K562 (cell line): Measurements from ENCODE around the gene OR5H6. TPM values are rescaled to one million over a fixed set of nuclear protein-coding genes. Genes with fewer than 3 reads are reported as not detected.

Experiments used
- BACH1 ChIP-seq: fragments of 200-800 bp; sonication (Bioruptor generic); IDR thresholded peaks from 2 replicates; pipeline ENCODE4 v1.6.1; 2016; ENCODE audit warnings: missing genetic modification characterization, missing compliant biosample characterization
- CCNT2 ChIP-seq: IDR thresholded peaks from 2 replicates; pipeline ENCODE4 v1.6.1; 2011; ENCODE audit warnings: borderline replicate concordance, low read depth, mild to moderate bottlenecking, moderate library complexity, mixed read lengths, low read length; ENCODE audit not compliant: insufficient read length; ENCODE audit errors: extremely low read depth
- CREB1 ChIP-seq, 2 experiments: sonication (generic) in 1 of 2; formaldehyde crosslinking in 1 of 2; IDR thresholded peaks; 2 replicates each; pipeline versions ENCODE4 v1.6.1 to v1.8.0; 2012 to 2022; ENCODE audit warnings: inconsistent platforms in 1 of 2, mild to moderate bottlenecking in 1 of 2, missing genetic modification reagents in 1 of 2, moderate library complexity in 1 of 2
- FOXP1 ChIP-seq: sonication (generic); formaldehyde crosslinking; IDR thresholded peaks from 2 replicates; pipeline ENCODE4 v1.8.0; 2022; ENCODE audit warnings: mild to moderate bottlenecking, missing genetic modification reagents
- MCM2 ChIP-seq: fragments of 450-650 bp; IDR thresholded peaks from 2 replicates; pipeline ENCODE4 v1.6.1; 2017; ENCODE audit warnings: low read depth, mild to moderate bottlenecking
- MXD1 ChIP-seq: fragments of 250-450 bp; sonication (Bioruptor Pico); IDR thresholded peaks from 2 replicates; pipeline ENCODE4 v1.8.0; 2021; ENCODE audit warnings: borderline replicate concordance, mild to moderate bottlenecking, moderate library complexity; ENCODE audit not compliant: poor library complexity, severe bottlenecking
- NR2F6 ChIP-seq: fragments of 450-650 bp; formaldehyde crosslinking; IDR thresholded peaks from 2 replicates; pipeline ENCODE4 v1.4.0; 2020; ENCODE audit warnings: mild to moderate bottlenecking
- PURB ChIP-seq: sonication (generic); formaldehyde crosslinking; IDR thresholded peaks from 2 replicates; pipeline ENCODE4 v1.9.0; 2021; ENCODE audit warnings: low read depth, mild to moderate bottlenecking, missing genetic modification reagents
- THAP12 ChIP-seq: fragments of 250-450 bp; sonication (Bioruptor Pico); IDR thresholded peaks from 2 replicates; pipeline ENCODE4 v1.9.0; 2021; ENCODE audit warnings: mild to moderate bottlenecking, inconsistent platforms
- U2AF2 ChIP-seq: fragments of 200-400 bp; formaldehyde crosslinking; optimal IDR thresholded peaks from 2 replicates; pipeline ENCODE3; 2017; ENCODE audit warnings: low read depth, mild to moderate bottlenecking, low read length
- polyA plus RNA-seq, 8 experiments: library from polyadenylated mRNA; depleted of rRNA in 4 of 8; stranded (reverse) in 5 of 8; unstranded in 3 of 8; fragments of >200 nt; fragmentation: Nextera tagmentation in 2 of 8; fragmentation: Illumina TruSeq in 1 of 8; extraction: Ambion mirVana in 2 of 8; extraction: Trizol in 1 of 8; gene quantifications; 2 replicates each; pipeline versions ENCODE4 v1.2.1 to v1.2.3, GENCODE V29; 2011 to 2014; ENCODE audit warnings: inconsistent platforms in 1 of 8, missing spikeins in 1 of 8
- total RNA-seq, 7 experiments: library from RNA; depleted of rRNA in 6 of 7; stranded (reverse); fragments of >200 nt in 6 of 7; fragmentation: Illumina TruSeq in 2 of 7; extraction: Trizol in 2 of 7; gene quantifications; 2 replicates each; pipeline versions ENCODE4 v1.2.1 to v1.2.3, GENCODE V29; 2011 to 2021; ENCODE audit warnings: low replicate concordance in 1 of 7

Gene OR5H6
- total and polyA plus RNA-seq, 9 of the 15 experiments (the other 6 are each of a cell fraction or from before 2014, with no cell fraction given), result 0.08 TPM; not detected in 8

- TF ChIP-seq BACH1 (tag) (no peak), FOXP1 (CRISPR knock-in tag) (no peak), MXD1 (CRISPR knock-in tag) (no peak), MCM2 (no peak), NR2F6 (CRISPR knock-in tag) (no peak), THAP12 (CRISPR knock-in tag) (no peak), CREB1 (IDR thresholded peaks at IDR 0.05) (no peak), CREB1 (CRISPR knock-in tag; IDR thresholded peaks at IDR 0.05) (no peak), PURB (CRISPR knock-in tag) (no peak), U2AF2 (no peak), CCNT2 (no peak)
Observed at GRCh38 chr3:98291332-98291957, 27.4 kb downstream of the OR5H6 start (continued).

Other genes starting within 250 kb of the OR5H6 start
Only the 7 nearest of the 10 such genes appear.
- not detected in 2 replicates for gene OR5AC2, start 177.1 kb upstream of the OR5H6 start, total RNA-seq (2014; rRNA removed)
- not detected in 2 replicates for gene OR5AC2, start 177.1 kb upstream of the OR5H6 start, total RNA-seq (2014; rRNA removed; fragmentation: Illumina TruSeq; extraction: Trizol)
- gene OR5AC2, start 177.1 kb upstream of the OR5H6 start, total RNA-seq (2015; rRNA removed; fragmentation: Illumina TruSeq; extraction: Trizol), result not detected in 2 replicates
- not detected in 2 replicates for gene OR5AC2, start 177.1 kb upstream of the OR5H6 start, total RNA-seq (2021)
- gene OR5AC2, start 177.1 kb upstream of the OR5H6 start, polyA plus RNA-seq (2011; rRNA removed), result not detected in 2 replicates
- gene OR5AC2, start 177.1 kb upstream of the OR5H6 start, polyA plus RNA-seq (2014; fragmentation: Illumina TruSeq; extraction: Trizol), result not detected in 2 replicates
- not detected for gene OR5AC2, start 177.1 kb upstream of the OR5H6 start, polyA plus RNA-seq (2014; fragmentation: Nextera tagmentation; extraction: Ambion mirVana)
- not detected in 2 replicates for gene OR5AC2, start 177.1 kb upstream of the OR5H6 start, polyA plus RNA-seq (2014; rRNA removed)
- not detected in 2 replicates for gene OR5H1, start 133.5 kb upstream of the OR5H6 start, total RNA-seq (2014; rRNA removed)
- gene OR5H1, start 133.5 kb upstream of the OR5H6 start, total RNA-seq (2014; rRNA removed; fragmentation: Illumina TruSeq; extraction: Trizol), result not detected in 2 replicates
- not detected in 2 replicates for gene OR5H1, start 133.5 kb upstream of the OR5H6 start, total RNA-seq (2015; rRNA removed; fragmentation: Illumina TruSeq; extraction: Trizol)
- not detected in 2 replicates for gene OR5H1, start 133.5 kb upstream of the OR5H6 start, total RNA-seq (2021)
- not detected in 2 replicates for gene OR5H1, start 133.5 kb upstream of the OR5H6 start, polyA plus RNA-seq (2011; rRNA removed)
- not detected in 2 replicates for gene OR5H1, start 133.5 kb upstream of the OR5H6 start, polyA plus RNA-seq (2014; fragmentation: Illumina TruSeq; extraction: Trizol)
- gene OR5H1, start 133.5 kb upstream of the OR5H6 start, polyA plus RNA-seq (2014; fragmentation: Nextera tagmentation; extraction: Ambion mirVana), result not detected
- gene OR5H1, start 133.5 kb upstream of the OR5H6 start, polyA plus RNA-seq (2014; rRNA removed), result not detected in 2 replicates
- not detected in 2 replicates for gene OR5H14, start 116.8 kb upstream of the OR5H6 start, total RNA-seq (2014; rRNA removed)
- not detected in 2 replicates for gene OR5H14, start 116.8 kb upstream of the OR5H6 start, total RNA-seq (2014; rRNA removed; fragmentation: Illumina TruSeq; extraction: Trizol)
- gene OR5H14, start 116.8 kb upstream of the OR5H6 start, total RNA-seq (2015; rRNA removed; fragmentation: Illumina TruSeq; extraction: Trizol), result not detected in 2 replicates
- gene OR5H14, start 116.8 kb upstream of the OR5H6 start, total RNA-seq (2021), result not detected in 2 replicates
- not detected in 2 replicates for gene OR5H14, start 116.8 kb upstream of the OR5H6 start, polyA plus RNA-seq (2011; rRNA removed)
- not detected in 2 replicates for gene OR5H14, start 116.8 kb upstream of the OR5H6 start, polyA plus RNA-seq (2014; fragmentation: Illumina TruSeq; extraction: Trizol)
- not detected for gene OR5H14, start 116.8 kb upstream of the OR5H6 start, polyA plus RNA-seq (2014; fragmentation: Nextera tagmentation; extraction: Ambion mirVana)
- gene OR5H14, start 116.8 kb upstream of the OR5H6 start, polyA plus RNA-seq (2014; rRNA removed), result not detected in 2 replicates
- not detected in 2 replicates for gene OR5H15, start 97.5 kb upstream of the OR5H6 start, total RNA-seq (2014; rRNA removed)
- gene OR5H15, start 97.5 kb upstream of the OR5H6 start, total RNA-seq (2014; rRNA removed; fragmentation: Illumina TruSeq; extraction: Trizol), result not detected in 2 replicates
- gene OR5H15, start 97.5 kb upstream of the OR5H6 start, total RNA-seq (2015; rRNA removed; fragmentation: Illumina TruSeq; extraction: Trizol), result not detected in 2 replicates
- gene OR5H15, start 97.5 kb upstream of the OR5H6 start, total RNA-seq (2021), result not detected in 2 replicates
- not detected in 2 replicates for gene OR5H15, start 97.5 kb upstream of the OR5H6 start, polyA plus RNA-seq (2011; rRNA removed)
- gene OR5H15, start 97.5 kb upstream of the OR5H6 start, polyA plus RNA-seq (2014; fragmentation: Illumina TruSeq; extraction: Trizol), result not detected in 2 replicates
- gene OR5H15, start 97.5 kb upstream of the OR5H6 start, polyA plus RNA-seq (2014; fragmentation: Nextera tagmentation; extraction: Ambion mirVana), result not detected
- gene OR5H15, start 97.5 kb upstream of the OR5H6 start, polyA plus RNA-seq (2014; rRNA removed), result not detected in 2 replicates
- not detected in 2 replicates for gene OR5H2, start 18.3 kb downstream of the OR5H6 start, total RNA-seq (2014; rRNA removed)
- not detected in 2 replicates for gene OR5H2, start 18.3 kb downstream of the OR5H6 start, total RNA-seq (2014; rRNA removed; fragmentation: Illumina TruSeq; extraction: Trizol)
- gene OR5H2, start 18.3 kb downstream of the OR5H6 start, total RNA-seq (2015; rRNA removed; fragmentation: Illumina TruSeq; extraction: Trizol), result not detected in 2 replicates
- not detected in 2 replicates for gene OR5H2, start 18.3 kb downstream of the OR5H6 start, total RNA-seq (2021)
- gene OR5H2, start 18.3 kb downstream of the OR5H6 start, polyA plus RNA-seq (2011; rRNA removed), result not detected in 2 replicates
- gene OR5H2, start 18.3 kb downstream of the OR5H6 start, polyA plus RNA-seq (2014; fragmentation: Illumina TruSeq; extraction: Trizol), result not detected in 2 replicates
- not detected for gene OR5H2, start 18.3 kb downstream of the OR5H6 start, polyA plus RNA-seq (2014; fragmentation: Nextera tagmentation; extraction: Ambion mirVana)
- gene OR5H2, start 18.3 kb downstream of the OR5H6 start, polyA plus RNA-seq (2014; rRNA removed), result not detected in 2 replicates
- gene OR5K4, start 89.6 kb downstream of the OR5H6 start, total RNA-seq (2014; rRNA removed), result not detected in 2 replicates
- not detected in 2 replicates for gene OR5K4, start 89.6 kb downstream of the OR5H6 start, total RNA-seq (2014; rRNA removed; fragmentation: Illumina TruSeq; extraction: Trizol)
- gene OR5K4, start 89.6 kb downstream of the OR5H6 start, total RNA-seq (2015; rRNA removed; fragmentation: Illumina TruSeq; extraction: Trizol), result not detected in 2 replicates
- gene OR5K4, start 89.6 kb downstream of the OR5H6 start, total RNA-seq (2021), result not detected in 2 replicates
- gene OR5K4, start 89.6 kb downstream of the OR5H6 start, polyA plus RNA-seq (2011; rRNA removed), result not detected in 2 replicates
- not detected in 2 replicates for gene OR5K4, start 89.6 kb downstream of the OR5H6 start, polyA plus RNA-seq (2014; fragmentation: Illumina TruSeq; extraction: Trizol)
- not detected for gene OR5K4, start 89.6 kb downstream of the OR5H6 start, polyA plus RNA-seq (2014; fragmentation: Nextera tagmentation; extraction: Ambion mirVana)
- not detected in 2 replicates for gene OR5K4, start 89.6 kb downstream of the OR5H6 start, polyA plus RNA-seq (2014; rRNA removed)
- gene OR5K3, start 126.4 kb downstream of the OR5H6 start, total RNA-seq (2014; rRNA removed), result not detected in 2 replicates
- not detected in 2 replicates for gene OR5K3, start 126.4 kb downstream of the OR5H6 start, total RNA-seq (2014; rRNA removed; fragmentation: Illumina TruSeq; extraction: Trizol)
- not detected in 2 replicates for gene OR5K3, start 126.4 kb downstream of the OR5H6 start, total RNA-seq (2015; rRNA removed; fragmentation: Illumina TruSeq; extraction: Trizol)
- not detected in 2 replicates for gene OR5K3, start 126.4 kb downstream of the OR5H6 start, total RNA-seq (2021)
- gene OR5K3, start 126.4 kb downstream of the OR5H6 start, polyA plus RNA-seq (2011; rRNA removed), result not detected in 2 replicates
- not detected in 2 replicates for gene OR5K3, start 126.4 kb downstream of the OR5H6 start, polyA plus RNA-seq (2014; fragmentation: Illumina TruSeq; extraction: Trizol)
- not detected for gene OR5K3, start 126.4 kb downstream of the OR5H6 start, polyA plus RNA-seq (2014; fragmentation: Nextera tagmentation; extraction: Ambion mirVana)
- gene OR5K3, start 126.4 kb downstream of the OR5H6 start, polyA plus RNA-seq (2014; rRNA removed), result not detected in 2 replicates